Measurements from ENCODE around the gene MATR3. TPM values are rescaled to one million over a fixed set of nuclear protein-coding genes. Genes with fewer than 3 reads are reported as not detected.
A peak's percentile ranks its signal among the peaks of the same experiment; 100 is the strongest.

Gene MATR3
- total and polyA plus RNA-seq, 8 donors, result 68.2 to 352 (median 116) TPM

- DNase-seq, result no peak
- Histone ChIP-seq H3K4me1 (peaks cover 66 to 84% (median 76%) of the 10 kb centered on the region in 4 donors), H3K36me3 (no peaks in the 10 kb centered on the region), H3K4me3 (no peak overlapping the region), H3K9me3 (no peaks in the 10 kb centered on the region), H3K27me3 (no peaks in the 10 kb centered on the region), H3K27ac (peak overlapping the region in 1 of 5 donors; percentile 25)
- WGBS, 5 donors, result 21 to 45% (median 37%) methylated on average over 11 of the region's 11 CpGs
- TF ChIP-seq EP300 (IDR thresholded peaks at IDR 0.05) (no peak), POLR2AphosphoS5 (IDR thresholded peaks at IDR 0.05) (no peak), CTCF (IDR thresholded peaks at IDR 0.05) (no peak), POLR2A (IDR thresholded peaks at IDR 0.05) (no peak)
- intact Hi-C loops (cut with DNase I; ENCODE audit: low total_unique reads), result loop anchor here (10.0 kb wide), 1 partner anchor 47 kb away; the partner anchor contains the start of gene PAIP2
Observed at GRCh38 chr5:139298242-139298641, 4.7 kb downstream of the MATR3 start.

DNA sequence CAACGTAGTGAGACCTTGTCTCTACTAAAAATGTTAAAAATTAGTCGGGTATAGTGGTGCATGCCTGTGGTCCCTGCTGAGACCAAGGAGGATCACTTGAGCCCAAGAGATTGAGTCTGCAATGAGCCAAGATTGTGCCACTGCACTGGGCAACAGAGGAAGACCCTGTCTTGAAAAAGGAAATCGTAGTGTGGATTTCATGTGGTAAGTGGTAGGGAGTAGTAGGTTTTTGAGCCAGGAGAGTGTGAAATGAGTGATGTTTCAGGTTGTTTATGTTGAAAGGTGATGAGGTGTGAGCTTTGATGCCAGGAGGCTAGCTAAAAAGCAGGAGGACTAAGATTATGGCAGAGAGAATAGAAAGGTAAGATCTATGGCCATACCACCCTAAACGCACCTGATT, 5.9 kb downstream of the MATR3 start:
- Histone ChIP-seq H3K4me3 (no peak overlapping the region), H3K9me3 (no peaks in the 10 kb centered on the region), H3K4me1 (peaks cover 77 to 97% (median 87%) of the 10 kb centered on the region in 4 donors), H3K27ac (peak overlapping the region in 1 of 5 donors; percentile 5), H3K36me3 (no peaks in the 10 kb centered on the region), H3K27me3 (no peaks in the 10 kb centered on the region)
- intact Hi-C loops (cut with DNase I; ENCODE audit: low total_unique reads), result loop anchor here (10.0 kb wide), 1 partner anchor 45 kb away; the partner anchor contains the start of gene PAIP2
- no peak for TF ChIP-seq POLR2AphosphoS5 (IDR thresholded peaks at IDR 0.05)
- TF ChIP-seq POLR2A (IDR thresholded peaks at IDR 0.05), result no peak
- no peak for DNase-seq
- 35 to 45% (median 37%) methylated on average over 4 of the region's 4 CpGs for WGBS, 5 donors

DNA sequence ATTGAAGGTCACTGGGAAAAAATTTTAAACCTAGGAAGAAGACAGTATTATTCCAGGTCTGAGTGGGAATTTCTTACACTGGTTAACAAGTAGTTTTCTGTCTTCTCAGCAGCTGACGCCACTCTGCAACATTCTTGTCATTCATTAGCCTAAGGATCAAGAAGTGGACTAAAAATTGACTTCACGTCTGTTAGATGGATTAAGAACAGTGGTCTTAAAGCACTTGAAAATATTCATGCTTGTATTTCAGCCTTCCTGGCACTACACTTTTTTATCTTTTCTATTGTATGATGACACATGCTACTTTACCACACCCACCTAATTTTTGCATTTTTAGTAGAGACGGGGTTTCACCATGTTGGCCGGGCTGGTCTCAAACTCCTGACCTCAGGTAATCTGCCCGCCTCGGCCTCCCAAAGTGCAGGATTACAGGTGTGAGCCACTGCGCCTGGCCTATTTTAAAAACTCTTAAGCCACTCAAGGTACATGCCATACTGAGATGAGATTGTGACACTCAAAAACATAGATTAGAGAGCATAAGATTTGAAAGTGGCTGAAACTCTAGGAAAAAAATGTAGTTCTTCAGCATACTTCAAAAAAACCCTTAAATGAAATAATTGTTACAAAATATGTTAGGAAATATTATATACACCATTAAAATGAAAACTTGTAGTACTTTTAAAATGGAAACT, 8.4 kb downstream of the MATR3 start:
- no peaks in the 10 kb centered on the region for H3K27me3 ChIP-seq
- peak overlapping the region in 1 of 5 donors; percentile 2 for H3K27ac ChIP-seq
- intact Hi-C loops (cut with DNase I; ENCODE audit: low total_unique reads), result no loop called here
- no peaks in the 10 kb centered on the region for H3K36me3 ChIP-seq
- H3K4me1 ChIP-seq, result peaks cover 84 to 100% (median 93%) of the 10 kb centered on the region in 4 donors
- DNase-seq, result no peak
- no peak overlapping the region for H3K4me3 ChIP-seq
- no peak for TF ChIP-seq POLR2AphosphoS5 (IDR thresholded peaks at IDR 0.05)
- no peak for TF ChIP-seq CTCF (IDR thresholded peaks at IDR 0.05)
- no peak for TF ChIP-seq POLR2A (IDR thresholded peaks at IDR 0.05)
- TF ChIP-seq EP300 (IDR thresholded peaks at IDR 0.05), result no peak
- no peaks in the 10 kb centered on the region for H3K9me3 ChIP-seq
- WGBS, 5 donors, result 56 to 68% (median 61%) methylated on average over 7 of the region's 7 CpGs

- no peak overlapping the region for H3K4me3 ChIP-seq
- TF ChIP-seq CTCF (IDR thresholded peaks at IDR 0.05) (no peak), POLR2A (IDR thresholded peaks at IDR 0.05) (no peak), EP300 (IDR thresholded peaks at IDR 0.05) (no peak), POLR2AphosphoS5 (IDR thresholded peaks at IDR 0.05) (no peak)
- H3K4me1 ChIP-seq, result peaks cover 71 to 100% (median 86%) of the 10 kb centered on the region in 4 donors
- no peaks in the 10 kb centered on the region for H3K27me3 ChIP-seq
- intact Hi-C loops (cut with DNase I; ENCODE audit: low total_unique reads), result no loop called here
- H3K9me3 ChIP-seq, result no peaks in the 10 kb centered on the region
- WGBS, 5 donors, result 25 to 41% (median 27%) methylated on average over 3 of the region's 3 CpGs
- no peak overlapping the region for H3K27ac ChIP-seq
- no peak for DNase-seq
- no peaks in the 10 kb centered on the region for H3K36me3 ChIP-seq
Observed at GRCh38 chr5:139304391-139305324, 11.1 kb downstream of the MATR3 start.
